HUES48 (cell line): ENCODE results near the gene TBL3.
"Not testable (repeated sequence)": the region's sequence is repeated elsewhere in the genome, so short reads cannot be mapped to it uniquely, and the experiment has no call there.

ENCODE experiments used
- H3K27ac ChIP-seq: one replicate; pipeline ENCODE4 v1.7.0; 2013; ENCODE audit warnings: low read depth, low read length, inconsistent platforms
- H3K27me3 ChIP-seq: 2 replicates; pipeline ENCODE4 v1.6.1; 2013; ENCODE audit warnings: mild to moderate bottlenecking, low read length; ENCODE audit not compliant: control insufficient read depth, insufficient read depth
- H3K36me3 ChIP-seq: 2 replicates; pipeline ENCODE4 v1.6.1; 2013; ENCODE audit warnings: low read length; ENCODE audit not compliant: control insufficient read depth, insufficient read depth
- H3K4me1 ChIP-seq: 2 replicates; pipeline ENCODE4 v1.6.1; 2013; ENCODE audit warnings: mild to moderate bottlenecking, low read length; ENCODE audit not compliant: control insufficient read depth, insufficient read depth
- H3K4me3 ChIP-seq: 2 replicates; pipeline ENCODE4 v1.5.1; 2013; ENCODE audit warnings: mild to moderate bottlenecking, low read depth, low read length
- H3K9ac ChIP-seq: 2 replicates; pipeline ENCODE4 v1.6.1; 2013; ENCODE audit warnings: mild to moderate bottlenecking, low read depth, low read length, moderate library complexity
- H3K9me3 ChIP-seq: 2 replicates; pipeline ENCODE4 v1.6.1; 2013; ENCODE audit warnings: low read length; ENCODE audit not compliant: control insufficient read depth, insufficient read depth

Gene TBL3

DNA sequence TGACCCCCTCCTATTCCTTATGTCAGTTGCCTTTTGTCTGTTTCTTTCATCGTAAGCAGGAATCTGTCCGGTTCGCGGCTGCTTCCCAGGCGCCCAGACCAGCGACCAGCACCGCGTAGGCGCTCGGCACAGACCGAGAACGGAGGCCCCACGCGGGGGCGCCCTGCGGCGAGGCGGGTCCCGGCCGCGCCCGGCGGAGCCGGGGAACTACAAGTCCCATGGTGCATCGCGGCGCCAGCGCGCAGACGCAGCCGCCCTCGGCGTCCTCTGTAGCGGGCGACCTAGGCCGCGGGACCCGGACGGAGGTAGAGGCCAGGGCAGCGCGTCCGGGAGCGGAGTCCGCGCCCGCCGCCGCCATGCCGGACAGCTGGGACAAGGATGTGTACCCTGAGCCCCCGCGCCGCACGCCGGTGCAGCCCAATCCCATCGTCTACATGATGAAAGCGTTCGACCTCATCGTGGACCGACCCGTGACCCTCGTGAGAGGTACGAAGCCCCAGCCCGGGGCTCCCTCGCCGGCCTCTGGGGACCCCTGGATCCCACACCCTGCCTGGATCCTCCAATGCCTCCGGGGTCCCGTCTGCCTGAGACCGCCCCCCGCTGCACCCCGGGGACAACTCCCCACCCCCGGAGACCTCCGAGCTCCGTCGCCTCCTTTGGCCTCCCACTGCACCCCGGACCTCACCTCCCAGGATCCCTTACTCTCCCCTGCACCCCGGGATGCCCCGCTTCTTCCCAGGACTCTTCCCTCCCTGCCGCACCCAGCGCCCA, 12.4 kb upstream of the TBL3 start, which contains the start of gene NDUFB10:
Gene NDUFB10, plus strand, starts transcription at position 270 of the 771 bp plus-strand sequence. Its CDS starts 87 bp downstream, at position 357.
- H3K27ac ChIP-seq, result peak within 1 kb of the TSS; percentile 97
- H3K9ac ChIP-seq, result peak within 1 kb of the TSS; percentile 89
- H3K4me1 ChIP-seq, result peaks cover 18% of the 10 kb centered on the region
- H3K4me3 ChIP-seq, result peak within 1 kb of the TSS; percentile 87
- no peaks in the 10 kb centered on the region for H3K9me3 ChIP-seq
- H3K36me3 ChIP-seq, result peaks cover 32% of the 10 kb centered on the region
- H3K27me3 ChIP-seq, result no peaks in the 10 kb centered on the region

DNA sequence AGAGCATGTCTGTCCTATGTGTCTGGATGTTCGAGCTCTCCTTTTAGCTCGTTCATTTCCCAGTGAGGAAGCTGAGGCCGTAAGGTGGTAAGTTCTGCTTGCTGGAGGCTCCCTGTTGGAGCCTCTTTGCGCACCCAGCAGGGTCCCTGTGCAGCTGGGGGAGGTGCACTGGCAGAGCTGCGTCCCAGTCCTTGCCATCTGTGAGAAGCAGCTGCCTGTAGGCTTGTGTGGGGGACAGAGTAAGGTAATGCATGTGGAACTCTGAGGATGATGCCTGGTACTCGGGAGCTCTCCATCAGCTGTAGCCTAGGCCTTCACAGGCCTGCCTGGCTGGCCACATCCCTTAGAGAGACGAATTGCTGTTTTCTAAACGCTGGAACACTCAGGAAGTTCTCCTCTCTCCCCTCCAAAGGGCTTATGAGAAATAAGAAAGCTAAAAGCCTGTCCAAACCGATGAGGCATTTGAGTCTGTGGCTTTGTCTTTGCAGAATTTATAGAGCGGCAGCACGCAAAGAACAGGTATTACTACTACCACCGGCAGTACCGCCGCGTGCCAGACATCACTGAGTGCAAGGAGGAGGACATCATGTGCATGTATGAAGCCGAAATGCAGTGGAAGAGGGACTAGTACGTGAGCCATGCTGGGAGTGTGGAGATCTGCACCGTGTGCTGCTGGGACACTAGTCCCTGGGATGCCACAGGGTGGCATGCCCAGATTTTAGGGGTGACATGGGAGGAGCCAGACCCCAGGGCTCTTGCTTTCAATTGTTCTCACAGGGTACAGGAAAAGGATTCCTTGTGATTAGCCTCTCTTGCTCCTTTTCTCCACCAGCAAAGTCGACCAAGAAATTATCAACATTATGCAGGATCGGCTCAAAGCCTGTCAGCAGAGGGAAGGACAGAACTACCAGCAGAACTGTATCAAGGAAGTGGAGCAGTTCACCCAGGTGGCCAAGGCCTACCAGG, 10.9 kb upstream of the TBL3 start:
- Histone ChIP-seq H3K36me3 (peaks cover 32% of the 10 kb centered on the region), H3K4me1 (peaks cover 18% of the 10 kb centered on the region), H3K27me3 (no peaks in the 10 kb centered on the region), H3K9ac (peak overlapping the region; percentile 89), H3K27ac (peak overlapping the region; percentile 97), H3K4me3 (peak overlapping the region; percentile 87), H3K9me3 (no peaks in the 10 kb centered on the region)

DNA sequence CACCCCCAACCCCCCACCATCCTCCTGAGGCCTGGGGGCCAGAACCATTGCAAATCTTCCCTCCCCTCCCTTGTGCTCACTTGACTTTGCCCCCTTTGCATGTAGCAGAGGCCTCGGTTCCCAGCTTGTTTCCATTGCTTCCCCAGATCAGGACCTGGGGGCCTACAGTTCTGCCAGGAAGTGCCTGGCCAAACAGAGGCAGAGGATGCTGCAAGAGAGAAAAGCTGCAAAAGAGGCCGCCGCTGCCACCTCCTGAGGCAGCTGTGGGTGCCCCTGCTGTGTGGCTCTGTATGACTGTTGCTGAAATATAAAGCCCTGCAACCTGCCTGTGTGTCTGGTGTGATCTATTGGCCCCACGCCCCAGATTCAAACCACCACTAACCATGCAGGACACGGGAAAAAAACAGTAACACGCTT, 10.2 kb upstream of the TBL3 start:
- peaks cover 18% of the 10 kb centered on the region for H3K4me1 ChIP-seq
- peak overlapping the region; percentile 97 for H3K27ac ChIP-seq
- H3K36me3 ChIP-seq, result peaks cover 32% of the 10 kb centered on the region
- no peaks in the 10 kb centered on the region for H3K9me3 ChIP-seq
- H3K9ac ChIP-seq, result no peak overlapping the region
- H3K27me3 ChIP-seq, result no peaks in the 10 kb centered on the region
- H3K4me3 ChIP-seq, result peak overlapping the region; percentile 33

DNA sequence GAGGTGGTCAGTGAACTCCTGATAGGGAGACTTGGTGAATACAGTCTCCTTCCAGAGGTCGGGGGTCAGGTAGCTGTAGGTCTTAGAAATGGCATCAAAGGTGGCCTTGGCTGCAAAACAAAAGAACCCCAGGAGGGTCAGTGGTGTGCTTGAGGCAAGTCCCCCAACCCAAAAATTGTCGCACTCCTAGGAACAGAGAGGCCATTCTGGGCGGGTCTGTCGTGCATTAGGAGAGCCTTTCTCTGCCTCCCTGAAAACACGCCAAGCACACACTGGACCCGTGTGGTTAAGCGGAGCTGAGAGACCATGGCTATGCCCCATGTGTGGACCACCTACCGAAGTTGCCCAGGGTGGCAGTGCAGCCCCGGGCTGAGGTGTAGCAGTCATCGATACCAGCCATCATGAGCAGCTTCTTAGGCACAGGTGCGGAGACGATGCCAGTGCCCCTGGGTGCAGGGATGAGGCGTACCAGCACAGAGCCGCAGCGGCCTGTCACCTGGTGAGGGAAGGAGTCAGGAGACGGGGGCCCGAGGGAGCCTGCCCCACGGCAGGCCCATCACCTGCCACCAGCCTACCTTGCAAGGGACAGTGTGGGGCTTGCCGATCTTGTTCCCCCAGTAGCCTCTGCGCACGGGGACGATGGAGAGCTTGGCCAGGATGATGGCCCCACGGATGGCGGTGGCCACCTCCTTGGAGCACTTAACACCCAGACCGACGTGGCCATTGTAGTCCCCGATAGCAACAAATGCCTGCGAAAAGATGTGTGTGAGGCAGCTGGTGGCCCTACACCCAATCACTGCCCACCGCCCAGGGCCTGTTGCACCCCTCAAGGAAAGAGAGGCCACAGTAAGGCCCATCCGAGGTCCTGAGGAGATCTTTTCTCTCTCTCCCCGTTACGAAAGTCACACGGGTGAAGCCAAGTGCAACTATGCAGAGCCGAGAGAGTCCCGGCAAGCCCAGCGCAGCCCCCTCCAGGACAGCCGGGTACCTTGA, 9.4 kb upstream of the TBL3 start:
- peaks cover 18% of the 10 kb centered on the region for H3K4me1 ChIP-seq
- peak overlapping the region; percentile 99 for H3K9ac ChIP-seq
- H3K27me3 ChIP-seq, H3K9me3 ChIP-seq: not testable (repeated sequence)
- H3K4me3 ChIP-seq, result peak overlapping the region; percentile 84
- peak overlapping the region; percentile 97 for H3K27ac ChIP-seq
- H3K36me3 ChIP-seq, result peaks cover 32% of the 10 kb centered on the region

DNA sequence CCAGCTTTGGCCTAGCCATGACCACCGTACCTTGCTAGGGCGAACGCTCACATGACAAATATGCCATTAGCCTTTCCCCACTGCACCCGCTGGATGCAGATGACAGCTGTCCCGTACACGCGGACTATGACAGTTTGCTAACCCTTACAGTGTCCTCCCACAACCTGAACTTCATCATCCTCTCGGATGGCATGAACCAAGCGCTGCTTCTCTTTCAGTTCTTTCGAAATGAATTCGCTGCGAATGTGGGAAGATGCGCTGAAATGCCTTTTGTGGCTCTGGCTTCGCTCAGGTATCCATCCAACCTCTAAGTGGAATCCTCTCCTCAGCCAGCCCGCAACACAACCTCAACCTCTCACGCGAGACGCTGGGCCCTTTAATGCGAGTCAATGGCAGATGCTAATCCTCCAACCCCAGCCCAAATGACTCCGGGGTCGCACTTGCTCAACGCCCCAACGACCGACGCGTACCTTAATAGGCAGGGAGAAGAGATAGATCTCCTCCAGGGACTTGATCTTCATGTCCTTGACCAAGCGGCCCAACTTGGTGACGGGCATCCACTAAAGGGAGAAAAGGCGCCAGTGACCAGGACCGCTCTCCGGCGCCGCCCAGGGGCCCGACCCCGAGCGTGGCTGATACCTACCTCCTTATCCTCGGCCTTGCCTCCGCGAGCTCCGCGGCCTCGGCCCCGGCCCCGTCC, 7.9 kb upstream of the TBL3 start:
- peak overlapping the region; percentile 97 for H3K27ac ChIP-seq
- H3K36me3 ChIP-seq, result peaks cover 32% of the 10 kb centered on the region
- peak overlapping the region; percentile 99 for H3K9ac ChIP-seq
- H3K9me3 ChIP-seq, result no peaks in the 10 kb centered on the region
- peak overlapping the region; percentile 84 for H3K4me3 ChIP-seq
- no peaks in the 10 kb centered on the region for H3K27me3 ChIP-seq
- peaks cover 14% of the 10 kb centered on the region for H3K4me1 ChIP-seq

DNA sequence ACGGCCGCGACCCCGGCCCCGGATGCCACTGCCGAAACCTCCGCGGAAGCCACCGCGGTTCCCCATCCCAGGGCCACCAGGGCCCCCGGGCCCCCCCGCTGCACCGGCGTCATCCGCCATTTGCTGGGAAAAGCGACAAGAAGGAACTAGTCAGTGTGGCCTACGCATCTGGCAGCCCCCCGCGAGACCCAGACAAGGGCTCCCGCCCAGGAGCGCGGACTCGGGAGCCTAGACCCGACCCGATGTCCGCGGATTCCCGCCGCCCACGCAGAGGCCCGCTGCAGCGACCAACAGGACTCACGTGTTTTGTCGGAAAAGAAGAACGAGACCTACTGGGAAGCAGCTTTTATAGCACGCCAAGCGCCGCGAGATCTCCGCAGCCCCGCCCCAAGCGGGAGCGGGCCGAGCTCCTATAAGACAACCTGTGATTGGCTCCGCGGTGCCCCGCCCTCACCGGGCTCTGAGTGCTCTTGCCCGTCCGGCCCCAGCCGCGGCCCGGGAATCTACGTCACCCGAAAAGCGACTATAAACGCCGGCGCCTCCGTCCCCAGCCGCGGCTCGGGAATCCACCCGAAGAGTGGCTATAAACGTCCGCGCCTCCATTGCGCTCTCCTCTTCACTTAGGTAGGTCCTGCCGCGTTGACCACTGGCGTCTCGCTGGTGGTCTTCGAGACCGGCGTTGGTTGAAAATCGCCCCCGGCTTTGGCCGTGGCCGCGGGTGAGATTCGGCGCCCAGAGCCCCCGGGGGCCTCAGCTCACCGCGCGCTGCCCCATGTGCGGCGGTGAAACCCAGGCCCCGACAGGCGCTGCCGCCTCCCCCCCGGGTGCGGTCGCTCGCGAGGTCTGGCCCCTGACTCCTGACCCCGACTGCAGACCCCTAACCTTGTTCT, 7.1 kb upstream of the TBL3 start, which contains the start of gene RPS2:
Gene RPS2, minus strand, starts transcription at position 321 of the 890 bp plus-strand sequence. Its CDS starts 201 bp downstream, at position 120.
- H3K4me3 ChIP-seq, result peak within 1 kb of the TSS; percentile 84
- H3K4me1 ChIP-seq, result peaks cover 13% of the 10 kb centered on the region
- H3K9me3 ChIP-seq, result no peaks in the 10 kb centered on the region
- H3K36me3 ChIP-seq, result peaks cover 32% of the 10 kb centered on the region
- no peaks in the 10 kb centered on the region for H3K27me3 ChIP-seq
- peak within 1 kb of the TSS; percentile 99 for H3K9ac ChIP-seq
- peak within 1 kb of the TSS; percentile 97 for H3K27ac ChIP-seq

DNA sequence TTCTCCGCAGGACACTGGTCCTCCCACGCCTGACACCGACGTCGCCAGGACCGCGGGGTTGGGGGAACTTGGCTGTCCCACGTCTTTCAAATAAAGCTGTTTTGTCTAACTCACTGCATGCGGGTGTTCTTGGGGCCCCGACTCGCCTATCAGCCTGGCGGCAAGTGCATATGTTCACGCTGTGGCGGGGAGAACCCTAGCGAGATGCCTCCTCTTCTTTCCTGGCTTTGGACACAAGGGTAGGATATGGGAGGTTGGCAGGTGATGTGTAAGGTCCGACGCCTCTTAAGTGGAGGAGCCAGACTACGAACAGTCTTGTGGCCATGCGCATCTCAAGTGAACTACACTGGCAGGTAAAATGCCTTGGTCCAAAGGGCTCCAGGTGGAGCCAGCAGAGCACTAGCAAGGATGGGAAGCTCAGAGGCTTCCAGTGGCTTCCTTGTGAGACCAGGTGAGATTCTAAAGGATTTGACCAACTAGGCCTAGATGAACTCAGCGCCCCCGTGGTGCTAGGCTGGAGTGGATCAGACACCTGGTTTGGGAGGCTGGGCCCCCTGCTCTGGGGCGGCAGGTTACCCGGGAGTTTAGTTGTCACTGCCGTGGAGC, 6.4 kb upstream of the TBL3 start:
- Histone ChIP-seq H3K9me3 (no peaks in the 10 kb centered on the region), H3K9ac (peak overlapping the region; percentile 95), H3K27me3 (no peaks in the 10 kb centered on the region), H3K36me3 (peaks cover 32% of the 10 kb centered on the region), H3K4me3 (peak overlapping the region; percentile 84), H3K4me1 (peaks cover 13% of the 10 kb centered on the region), H3K27ac (peak overlapping the region; percentile 97)

DNA sequence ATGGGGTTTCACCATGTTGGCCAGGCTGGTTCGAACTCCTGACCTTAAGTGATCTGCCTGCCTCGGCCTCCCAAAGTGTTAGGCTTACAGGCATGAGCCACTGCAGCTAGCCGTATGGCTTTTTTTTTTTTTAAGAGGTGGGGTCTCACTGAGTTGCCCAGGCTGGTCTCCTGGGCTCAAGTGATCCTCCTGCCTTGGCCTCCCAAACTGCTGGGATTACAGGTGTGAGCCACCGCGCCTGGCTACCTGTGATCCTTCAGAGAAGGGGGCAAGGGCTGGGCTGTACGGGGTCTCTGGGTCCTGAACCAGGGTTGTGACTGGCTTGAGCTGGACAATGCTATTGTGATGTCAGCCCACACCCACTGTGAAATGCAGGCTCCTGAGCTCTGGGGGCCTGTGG, 5.4 kb upstream of the TBL3 start, which contains the start of gene RNF151:
Gene RNF151, plus strand, starts transcription at position 397 of the 400 bp plus-strand sequence. CDS start 26 bp downstream, outside the sequence.
- H3K4me3 ChIP-seq, result peak within 1 kb of the TSS; percentile 84
- H3K27me3 ChIP-seq, result no peaks in the 10 kb centered on the region
- peaks cover 28% of the 10 kb centered on the region for H3K36me3 ChIP-seq
- no peaks in the 10 kb centered on the region for H3K9me3 ChIP-seq
- peaks cover 10% of the 10 kb centered on the region for H3K4me1 ChIP-seq
- no peak within 1 kb of the TSS for H3K27ac ChIP-seq
- H3K9ac ChIP-seq, result 0 out of 2 replicates have a peak within 1 kb of the TSS, but pooled peaks have one; percentile 95
